Activated naive CD4-positive, alpha-beta T cell treated with anti-CD3 and anti-CD28 coated beads, Interleukin-2, amount 50 U/mL, for 72 hours (primary cell): ENCODE results near the gene ULK1. TPM values are rescaled to one million over a fixed set of nuclear protein-coding genes. Genes with fewer than 3 reads are reported as not detected.
"Not testable (repeated sequence)": the region's sequence is repeated elsewhere in the genome, so short reads cannot be mapped to it uniquely, and the experiment has no call there.

Experiments
- ATAC-seq, 2 donors: fragments of 150-1000 bp; cut with Tn5 transposase; 2 replicates each; pipeline ENCODE4 v1.10.0; 2021; ENCODE audit warnings: mild to moderate bottlenecking in 2 of 2, moderate library complexity in 2 of 2
- DNase-seq, 2 donors: peaks; one replicate each; pipeline ENCODE4 v3.0.0; 2021 to 2022; ENCODE audit warnings: low spot score in 2 of 2
- H3K27ac Mint-ChIP-seq, 2 donors: one replicate each; pipeline ENCODE4 v1.8.0; 2022; ENCODE audit warnings: mild to moderate bottlenecking in 2 of 2, mixed read lengths in 2 of 2
- H3K36me3 Mint-ChIP-seq, 2 donors: one replicate each; pipeline ENCODE4 v1.8.0; 2022; ENCODE audit warnings: mixed read lengths in 2 of 2
- H3K9me3 Mint-ChIP-seq, 2 donors: one replicate each; pipeline ENCODE4 v1.8.0; 2022; ENCODE audit warnings: mixed read lengths in 2 of 2
- total RNA-seq, 2 donors: library from RNA; stranded (reverse); gene quantifications; one replicate each; pipeline ENCODE4 v1.2.3, GENCODE V29; 2022

ULK1 gene
- total RNA-seq, 2 donors from 2014 or later, result 17.1 to 33.9 TPM

- ATAC-seq (no peak), DNase-seq (no peak)
- Mint-ChIP-seq H3K36me3 (peaks cover 6% of the 10 kb centered on the region in 2 donors), H3K27ac (peak overlapping the region in 1 of 2 donors; percentile 9), H3K9me3 (no peaks in the 10 kb centered on the region)
Measured at GRCh38 chr12:131941116-131941986, 46.9 kb downstream of the ULK1 start.

- no peaks in the 10 kb centered on the region for H3K9me3 Mint-ChIP-seq
- no peak overlapping the region for H3K27ac Mint-ChIP-seq
- no peak for DNase-seq
- ATAC-seq, result no peak
- peaks cover 6% of the 10 kb centered on the region in 2 donors for H3K36me3 Mint-ChIP-seq
Measured at GRCh38 chr12:131941987-131942341, 47.5 kb downstream of the ULK1 start.

GRCh38 chr12:131942671-131943070 lies 48.2 kb downstream of the ULK1 start:
- H3K9me3 Mint-ChIP-seq, result no peaks in the 10 kb centered on the region
- no peak for ATAC-seq
- H3K36me3 Mint-ChIP-seq, result peaks cover 4 to 6% of the 10 kb centered on the region in 2 donors
- no peak for DNase-seq
- no peak overlapping the region for H3K27ac Mint-ChIP-seq

- DNase-seq, result peak in 1 of 2 donors; percentile 30
- Mint-ChIP-seq H3K36me3 (peaks cover 0 to 6% of the 10 kb centered on the region in 2 donors), H3K9me3 (no peaks in the 10 kb centered on the region), H3K27ac (no peak overlapping the region)
- ATAC-seq, result no peak
Measured at GRCh38 chr12:131943389-131943788, 49.0 kb downstream of the ULK1 start.

- peaks cover 0 to 6% of the 10 kb centered on the region in 2 donors for H3K36me3 Mint-ChIP-seq
- DNase-seq (peak in 1 of 2 donors; percentile 33), ATAC-seq (no peak)
- no peaks in the 10 kb centered on the region for H3K9me3 Mint-ChIP-seq
- H3K27ac Mint-ChIP-seq, result no peak overlapping the region
Measured at GRCh38 chr12:131943876-131944275, 49.5 kb downstream of the ULK1 start.

- H3K36me3 Mint-ChIP-seq, result peaks cover 0 to 6% of the 10 kb centered on the region in 2 donors
- H3K27ac Mint-ChIP-seq, result peak overlapping the region in 1 of 2 donors; percentile 88
- no peak for ATAC-seq
- no peaks in the 10 kb centered on the region for H3K9me3 Mint-ChIP-seq
- peak in 1 of 2 donors; percentile 51 for DNase-seq
Measured at GRCh38 chr12:131944601-131945251, 50.3 kb downstream of the ULK1 start.

- ATAC-seq (no peak), DNase-seq (peak in 1 of 2 donors; percentile 43)
- Mint-ChIP-seq H3K9me3 (no peaks in the 10 kb centered on the region), H3K27ac (peak overlapping the region; percentile 68 to 89), H3K36me3 (peaks cover 0 to 4% of the 10 kb centered on the region in 2 donors)
Measured at GRCh38 chr12:131946757-131947156, 52.3 kb downstream of the ULK1 start.

GRCh38 chr12:131947482-131948027 lies 53.1 kb downstream of the ULK1 start:
- DNase-seq (peak in 1 of 2 donors; percentile 50), ATAC-seq (no peak)
- no peaks in the 10 kb centered on the region for H3K9me3 Mint-ChIP-seq
- H3K27ac Mint-ChIP-seq, result peak overlapping the region in 1 of 2 donors; percentile 89
- H3K36me3 Mint-ChIP-seq, result peaks cover 0 to 4% of the 10 kb centered on the region in 2 donors

GRCh38 chr12:131948166-131948712 lies 53.8 kb downstream of the ULK1 start:
- no peaks in the 10 kb centered on the region for H3K9me3 Mint-ChIP-seq
- peak in 1 of 2 donors; percentile 46 for DNase-seq
- H3K36me3 Mint-ChIP-seq, result peaks cover 0 to 4% of the 10 kb centered on the region in 2 donors
- H3K27ac Mint-ChIP-seq, result peak overlapping the region; percentile 70 to 89
- no peak for ATAC-seq

GRCh38 chr12:131948713-131949430 lies 54.5 kb downstream of the ULK1 start:
- ATAC-seq, H3K9me3 Mint-ChIP-seq, H3K36me3 Mint-ChIP-seq, DNase-seq: not testable (repeated sequence)
- H3K27ac Mint-ChIP-seq, result peak overlapping the region; percentile 70 to 89

GRCh38 chr12:131949431-131950181 lies 55.2 kb downstream of the ULK1 start, which contains the start of gene EP400:
EP400 (plus strand) TSS chr12:131949942; CDS start chr12:131960620, 10,678 bp downstream.
- Mint-ChIP-seq H3K9me3 (no peaks in the 10 kb centered on the region), H3K36me3 (peaks cover 0 to 4% of the 10 kb centered on the region in 2 donors), H3K27ac (peak within 1 kb of the TSS; percentile 89 to 96)
- ATAC-seq (peak; percentile 92 to 95), DNase-seq (peak; percentile 92 to 94)

- no peaks in the 10 kb centered on the region for H3K9me3 Mint-ChIP-seq
- H3K27ac Mint-ChIP-seq, result peak overlapping the region; percentile 89 to 96
- DNase-seq (peak in 1 of 2 donors; percentile 41), ATAC-seq (peak; percentile 16 to 22)
- peaks cover 0 to 4% of the 10 kb centered on the region in 2 donors for H3K36me3 Mint-ChIP-seq
Measured at GRCh38 chr12:131950182-131950913, 55.9 kb downstream of the ULK1 start.

GRCh38 chr12:131953810-131954209 lies 59.4 kb downstream of the ULK1 start:
- H3K9me3 Mint-ChIP-seq, DNase-seq, H3K36me3 Mint-ChIP-seq, ATAC-seq: not testable (repeated sequence)
- H3K27ac Mint-ChIP-seq, result peak overlapping the region in 1 of 2 donors; percentile 55

GRCh38 chr12:131954460-131954859 lies 60.0 kb downstream of the ULK1 start:
- H3K36me3 Mint-ChIP-seq, DNase-seq, ATAC-seq, H3K9me3 Mint-ChIP-seq: not testable (repeated sequence)
- peak overlapping the region in 1 of 2 donors; percentile 55 for H3K27ac Mint-ChIP-seq

GRCh38 chr12:131959116-131959515 lies 64.7 kb downstream of the ULK1 start:
- Mint-ChIP-seq H3K36me3 (peaks cover 0 to 7% of the 10 kb centered on the region in 2 donors), H3K27ac (peak overlapping the region; percentile 28 to 86)

More at GRCh38 chr12:131959116-131959515, 64.7 kb downstream of the ULK1 start:
- no peaks in the 10 kb centered on the region for H3K9me3 Mint-ChIP-seq
- ATAC-seq, result no peak
- DNase-seq, result no peak
